Frontal cortex (tissue), 4 donors: ENCODE measurements around the gene VWF. TPM values are rescaled to one million over a fixed set of nuclear protein-coding genes. Genes with fewer than 3 reads are reported as not detected.
"Not testable (repeated sequence)": the region's sequence is repeated elsewhere in the genome, so short reads cannot be mapped to it uniquely, and the experiment has no call there.

Experiments
- DNase-seq, 2 donors: peaks; one replicate each; pipeline ENCODE4 v3.0.0; 2012; ENCODE audit warnings: low spot score in 2 of 2
- FAIRE-seq: peaks from 2 replicates; lab custom pipeline; 2012; peaks lifted over from hg19 to GRCh38; lab: Jason Lieb, UNC
- total RNA-seq: library from RNA; depleted of rRNA; stranded (reverse); fragments of >200 nt; gene quantifications from one replicate; pipeline ENCODE4 v1.2.3, GENCODE V29; 2014
- donor health status: control.
- donor health status: control.
- donor health status: control.

VWF gene
- total RNA-seq, 1 donor from 2014 or later: 8.2 TPM

- not testable (repeated sequence) for DNase-seq, FAIRE-seq
These were observed 105.2 kb downstream of the VWF start for GRCh38 chr12:6019256-6019655.

GRCh38 chr12:6018265-6018664 lies 106.2 kb downstream of the VWF start:
- FAIRE-seq: no peak
- DNase-seq: no peak

- no peak for FAIRE-seq
- DNase-seq: no peak
These were observed 107.7 kb downstream of the VWF start for GRCh38 chr12:6016756-6017155.

- not testable (repeated sequence) for DNase-seq, FAIRE-seq
These were observed 108.5 kb downstream of the VWF start for GRCh38 chr12:6016004-6016403.

- FAIRE-seq, DNase-seq: not testable (repeated sequence)
These were observed 109.2 kb downstream of the VWF start for GRCh38 chr12:6015271-6015670.

- FAIRE-seq: not testable (repeated sequence)
These were observed 113.7 kb downstream of the VWF start for GRCh38 chr12:6010631-6011350.

GRCh38 chr12:5997260-5997659 lies 127.2 kb downstream of the VWF start:
- DNase-seq: no peak
- FAIRE-seq: no peak

More at GRCh38 chr12:6010631-6011350, 113.7 kb downstream of the VWF start:
- DNase-seq: not testable (repeated sequence)

GRCh38 chr12:5996459-5996858 lies 128.0 kb downstream of the VWF start:
- DNase-seq (no peak), FAIRE-seq (no peak)

GRCh38 chr12:5989621-5990020 lies 134.8 kb downstream of the VWF start:
- no peak for FAIRE-seq
- DNase-seq: no peak

- DNase-seq: peak; percentile 36 to 77
- no peak for FAIRE-seq
These were observed 135.8 kb downstream of the VWF start for GRCh38 chr12:5988659-5989116.

GRCh38 chr12:5988088-5988487 lies 136.4 kb downstream of the VWF start:
- DNase-seq (no peak), FAIRE-seq (no peak)

GRCh38 chr12:5987573-5987972 lies 136.9 kb downstream of the VWF start:
- FAIRE-seq (no peak), DNase-seq (no peak)

- no peak for DNase-seq
- FAIRE-seq: no peak
These were observed 139.0 kb downstream of the VWF start for GRCh38 chr12:5985471-5985870.

- FAIRE-seq (no peak), DNase-seq (no peak)
These were observed 139.6 kb downstream of the VWF start for GRCh38 chr12:5984873-5985272.

- no peak for FAIRE-seq
- no peak for DNase-seq
These were observed 142.4 kb downstream of the VWF start for GRCh38 chr12:5982106-5982505.

- DNase-seq (no peak), FAIRE-seq (no peak)
These were observed 146.9 kb downstream of the VWF start for GRCh38 chr12:5977556-5977955.

GRCh38 chr12:5976711-5977110 lies 147.8 kb downstream of the VWF start:
- FAIRE-seq (no peak), DNase-seq (no peak)

- DNase-seq (no peak), FAIRE-seq (no peak)
These were observed 148.3 kb downstream of the VWF start for GRCh38 chr12:5976196-5976595.

- DNase-seq: no peak
- no peak for FAIRE-seq
These were observed 150.9 kb downstream of the VWF start for GRCh38 chr12:5973461-5974115.

- DNase-seq (no peak), FAIRE-seq (no peak)
These were observed 152.1 kb downstream of the VWF start for GRCh38 chr12:5972387-5972786.

- FAIRE-seq (no peak), DNase-seq (no peak)
These were observed 153.1 kb downstream of the VWF start for GRCh38 chr12:5971194-5971850.
